ENCODE results near the gene DLK2.
"Not testable (repeated sequence)": the region's sequence is repeated elsewhere in the genome, so short reads cannot be mapped to it uniquely, and the experiment has no call there.

DLK2 gene

GRCh38 chr6:43451939-43452338 is 3.4 kb downstream of the DLK2 start:
- no peak for DNase-seq

GRCh38 chr6:43451348-43451747 is 4.0 kb downstream of the DLK2 start:
- DNase-seq = no peak

GRCh38 chr6:43450699-43451131 is 4.6 kb downstream of the DLK2 start:
- DNase-seq = no peak

GRCh38 chr6:43448916-43449315 is 6.4 kb downstream of the DLK2 start:
- DNase-seq = no peak

- no peak for DNase-seq
Observed at GRCh38 chr6:43447604-43448003, 7.7 kb downstream of the DLK2 start.

GRCh38 chr6:43445576-43445975 is 9.8 kb downstream of the DLK2 start:
- DNase-seq = no peak

- no peak for DNase-seq
Observed at GRCh38 chr6:43444582-43444981, 10.8 kb downstream of the DLK2 start.

GRCh38 chr6:43444036-43444435 is 11.3 kb downstream of the DLK2 start:
- DNase-seq = no peak

GRCh38 chr6:43442935-43443334 is 12.4 kb downstream of the DLK2 start:
- no peak for DNase-seq

GRCh38 chr6:43437700-43438099 is 17.6 kb downstream of the DLK2 start:
- DNase-seq = no peak

GRCh38 chr6:43436577-43437282 is 18.6 kb downstream of the DLK2 start:
- DNase-seq = no peak

- DNase-seq = no peak
Observed at GRCh38 chr6:43435682-43436437, 19.5 kb downstream of the DLK2 start.

- no peak for DNase-seq
Observed at GRCh38 chr6:43434943-43435342, 20.4 kb downstream of the DLK2 start.

- no peak for DNase-seq
Observed at GRCh38 chr6:43434001-43434840, 21.1 kb downstream of the DLK2 start.

GRCh38 chr6:43433148-43433547 is 22.2 kb downstream of the DLK2 start:
- DNase-seq = no peak

- no peak for DNase-seq
Observed at GRCh38 chr6:43432009-43432945, 23.1 kb downstream of the DLK2 start.

GRCh38 chr6:43428874-43429273 is 26.5 kb downstream of the DLK2 start:
- no peak for DNase-seq

- DNase-seq = no peak
Observed at GRCh38 chr6:43428112-43428570, 27.2 kb downstream of the DLK2 start.

- DNase-seq = peak; percentile 97
Observed at GRCh38 chr6:43427406-43428111, 27.8 kb downstream of the DLK2 start, which contains the start of gene ABCC10. TSS of gene ABCC10 (plus strand) at chr6:43427541. CDS start at chr6:43427979, 438 bp downstream.

- no peak for DNase-seq
Observed at GRCh38 chr6:43426928-43427405, 28.4 kb downstream of the DLK2 start.

- DNase-seq = not testable (repeated sequence)
Observed at GRCh38 chr6:43425083-43425482, 30.3 kb downstream of the DLK2 start.
